Fibroblast of the aortic adventitia (primary cell): ENCODE data around the gene ALDH3A2. TPM values are rescaled to one million over a fixed set of nuclear protein-coding genes. Genes with fewer than 3 reads are reported as not detected.

ENCODE experiments used
- DNase-seq: peaks from one replicate; pipeline ENCODE4 v3.0.0-alpha.2; 2010; ENCODE audit warnings: low read depth
- H3K4me3 ChIP-seq: 2 replicates; pipeline ENCODE4 v1.5.1; 2011; ENCODE audit warnings: low read depth, mild to moderate bottlenecking, control low read depth, low read length, moderate library complexity
- CTCF ChIP-seq: IDR thresholded peaks from 2 replicates; pipeline ENCODE4 v1.5.1; 2011; ENCODE audit warnings: mild to moderate bottlenecking, low read length, control low read depth, inconsistent platforms; ENCODE audit not compliant: insufficient read depth
- total RNA-seq: library from RNA; depleted of rRNA; stranded (reverse); fragments of >200 nt; gene quantifications from 2 replicates; pipeline ENCODE4 v1.2.3, GENCODE V29; 2012; ENCODE audit warnings: low replicate concordance

ALDH3A2 gene
- total RNA-seq, 1 donor = 59.7 TPM

- H3K4me3 ChIP-seq = no peak overlapping the region
- no peak for DNase-seq
- TF ChIP-seq CTCF = no peak
Observed at GRCh38 chr17:19650826-19651225, 2.3 kb downstream of the ALDH3A2 start.

GRCh38 chr17:19651451-19652238, 3.1 kb downstream of the ALDH3A2 start:
- H3K4me3 ChIP-seq = no peak overlapping the region
- no peak for TF ChIP-seq CTCF
- DNase-seq = no peak

- no peak for TF ChIP-seq CTCF
- no peak overlapping the region for H3K4me3 ChIP-seq
- DNase-seq = peak; percentile 80
Observed at GRCh38 chr17:19652595-19652994, 4.0 kb downstream of the ALDH3A2 start.

GRCh38 chr17:19654342-19654886, 5.9 kb downstream of the ALDH3A2 start:
- no peak for TF ChIP-seq CTCF
- H3K4me3 ChIP-seq = no peak overlapping the region
- DNase-seq = no peak

- no peak overlapping the region for H3K4me3 ChIP-seq
- no peak for DNase-seq
- no peak for TF ChIP-seq CTCF
Observed at GRCh38 chr17:19654896-19655295, 6.3 kb downstream of the ALDH3A2 start.

- TF ChIP-seq CTCF = no peak
Observed at GRCh38 chr17:19656336-19656735, 7.8 kb downstream of the ALDH3A2 start.

More at GRCh38 chr17:19656336-19656735, 7.8 kb downstream of the ALDH3A2 start:
- no peak for DNase-seq
- H3K4me3 ChIP-seq = no peak overlapping the region
